HG03159 (cell line): ENCODE measurements around the gene SMARCC1.

Source experiments
- ATAC-seq: cut with Tn5 transposase; IDR thresholded peaks from one replicate; pipeline ENCODE4 v1.9.1; 2021; ENCODE audit warnings: mild to moderate bottlenecking, moderate library complexity; ENCODE audit not compliant: unreplicated experiment

The SMARCC1 gene

GRCh38 chr3:47705391-47705790 is 76.3 kb downstream of the SMARCC1 start:
- no peak for ATAC-seq

DNA sequence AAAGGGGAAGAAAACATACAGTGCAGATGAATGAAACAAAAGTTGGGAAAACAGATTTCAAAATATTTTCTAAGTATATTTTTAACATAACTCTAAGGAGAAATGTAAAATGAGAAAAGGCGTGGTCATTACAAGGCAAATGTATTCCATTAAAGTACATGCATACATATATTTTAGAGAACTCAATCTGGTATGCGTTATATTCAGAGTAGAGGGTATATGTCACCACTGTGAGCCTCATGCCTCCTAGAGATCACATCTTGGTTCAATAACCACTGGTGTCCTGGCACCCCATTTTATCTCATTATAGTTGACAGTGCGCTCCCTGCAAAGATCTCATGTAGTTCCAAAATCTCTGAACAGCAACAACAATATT is 77.5 kb downstream of the SMARCC1 start:
- ATAC-seq: no peak

GRCh38 chr3:47701388-47701787 is 80.3 kb downstream of the SMARCC1 start:
- no peak for ATAC-seq

DNA sequence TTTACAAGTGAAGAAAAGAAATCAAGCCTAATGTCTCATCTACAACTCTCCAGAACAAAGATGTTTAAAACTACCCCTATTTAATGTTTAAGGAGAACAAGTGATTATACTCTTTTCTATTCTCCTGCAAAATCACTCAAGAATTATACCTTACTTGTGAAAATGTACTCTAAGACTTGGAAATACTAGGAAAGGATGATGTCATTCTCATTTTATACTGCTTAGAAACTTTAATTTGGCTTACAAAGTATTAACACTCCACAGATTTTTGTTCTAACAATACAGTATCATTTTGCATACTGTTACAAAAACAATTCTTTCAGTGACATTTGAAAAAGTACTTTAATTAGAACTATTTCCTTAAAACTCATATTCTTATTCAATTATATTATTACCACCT is 89.5 kb downstream of the SMARCC1 start:
- ATAC-seq: no peak

DNA sequence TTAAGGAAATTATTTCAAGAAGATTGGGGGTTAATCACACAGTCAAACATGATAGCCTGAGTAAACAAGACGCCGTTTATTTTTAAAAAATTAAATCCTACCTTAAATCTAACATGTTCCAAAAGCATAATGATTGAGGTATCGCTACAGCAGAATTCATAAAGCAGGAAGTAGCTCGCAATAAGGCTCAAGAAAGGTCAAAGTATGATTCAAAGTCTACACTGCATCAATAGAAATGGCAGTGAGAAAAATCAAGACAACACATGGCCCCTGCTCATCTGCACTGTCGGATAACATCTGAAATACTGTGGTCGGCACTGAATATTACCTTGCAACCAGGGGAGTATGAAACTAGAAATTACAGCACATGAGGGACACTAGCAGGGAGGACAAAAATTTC is 93.2 kb downstream of the SMARCC1 start:
- ATAC-seq: no peak

DNA sequence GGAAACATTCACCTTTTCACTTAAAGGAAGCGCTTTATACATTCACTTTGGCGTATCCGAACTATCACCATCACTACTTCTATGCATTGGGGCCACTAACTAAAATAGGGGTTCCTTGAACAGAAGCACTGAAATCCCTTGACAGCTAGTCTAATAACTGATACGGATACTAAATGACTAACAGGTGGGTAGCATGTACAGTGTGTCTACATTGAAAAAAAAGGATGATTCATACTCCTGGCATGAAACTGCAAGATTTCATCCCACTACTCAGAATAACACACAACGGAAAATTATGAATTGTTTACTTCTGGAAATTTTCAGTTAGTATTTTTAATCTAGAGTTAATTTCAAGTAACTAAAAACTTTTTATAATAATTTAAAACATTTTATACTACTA is 96.7 kb downstream of the SMARCC1 start:
- ATAC-seq: no peak

DNA sequence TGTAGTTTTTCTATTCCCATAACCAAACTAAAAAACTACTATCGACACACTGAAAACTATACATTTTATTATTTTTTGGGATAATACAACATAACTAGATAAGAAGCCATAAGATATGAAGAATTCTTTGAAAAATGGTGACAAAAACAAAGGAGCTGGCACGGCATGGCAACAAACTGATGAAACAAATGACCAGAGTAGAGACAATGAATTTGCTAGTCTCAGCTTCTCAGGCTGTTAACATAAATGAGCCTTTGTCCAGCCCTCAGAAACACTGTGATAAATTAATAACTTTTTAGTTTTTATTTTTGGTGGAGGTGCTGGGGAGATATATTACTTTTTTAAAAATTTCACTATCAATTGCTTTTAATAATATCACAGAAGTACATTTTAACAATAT is 100.7 kb downstream of the SMARCC1 start:
- ATAC-seq: no peak

- no peak for ATAC-seq
Observed at GRCh38 chr3:47678446-47679338, 103.0 kb downstream of the SMARCC1 start.

- no peak for ATAC-seq
Observed at GRCh38 chr3:47669026-47669749, 112.5 kb downstream of the SMARCC1 start.

DNA sequence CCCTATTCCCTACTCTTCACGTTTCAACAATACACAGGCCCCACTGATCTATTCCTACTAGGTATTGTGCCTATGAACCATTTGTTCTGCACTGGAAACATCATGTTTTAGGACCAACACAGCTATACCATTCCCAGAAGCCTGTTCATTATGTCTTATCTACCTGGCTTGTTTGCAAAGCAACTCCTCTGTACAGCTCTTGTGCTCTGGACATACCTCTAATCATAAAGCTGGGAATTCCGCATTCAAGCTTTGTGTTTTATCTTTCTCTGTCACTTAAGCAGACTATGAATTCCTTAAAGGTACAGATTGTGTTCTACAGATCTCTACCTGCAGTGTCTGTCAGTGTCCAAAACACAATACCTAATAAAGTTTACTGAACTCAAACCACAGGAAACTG is 115.6 kb downstream of the SMARCC1 start:
- ATAC-seq: no peak

- ATAC-seq: no peak
Observed at GRCh38 chr3:47664519-47664918, 117.2 kb downstream of the SMARCC1 start.

- no peak for ATAC-seq
Observed at GRCh38 chr3:47663630-47664240, 118.0 kb downstream of the SMARCC1 start.

- no peak for ATAC-seq
Observed at GRCh38 chr3:47661121-47661752, 120.5 kb downstream of the SMARCC1 start.

GRCh38 chr3:47658444-47658843 is 123.2 kb downstream of the SMARCC1 start:
- no peak for ATAC-seq

DNA sequence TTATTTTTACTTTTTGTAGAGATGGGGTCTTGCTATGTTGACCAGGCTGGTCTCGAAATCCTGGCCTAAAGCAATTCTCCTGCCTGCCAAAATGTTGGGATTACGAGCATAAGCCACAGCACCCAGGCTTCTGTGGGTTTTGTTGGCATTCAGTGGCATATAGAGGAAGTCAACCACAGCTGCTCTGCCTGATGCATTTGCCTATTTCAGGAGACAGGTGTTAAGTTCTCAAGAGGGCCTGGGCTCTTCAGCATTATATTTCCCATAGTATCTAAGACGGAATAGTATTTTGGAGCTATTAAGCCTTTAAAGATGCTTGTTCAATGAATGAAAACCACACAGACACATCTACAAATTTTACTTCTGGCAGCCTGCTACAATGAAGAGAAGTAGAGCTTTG is 129.6 kb downstream of the SMARCC1 start:
- no peak for ATAC-seq

DNA sequence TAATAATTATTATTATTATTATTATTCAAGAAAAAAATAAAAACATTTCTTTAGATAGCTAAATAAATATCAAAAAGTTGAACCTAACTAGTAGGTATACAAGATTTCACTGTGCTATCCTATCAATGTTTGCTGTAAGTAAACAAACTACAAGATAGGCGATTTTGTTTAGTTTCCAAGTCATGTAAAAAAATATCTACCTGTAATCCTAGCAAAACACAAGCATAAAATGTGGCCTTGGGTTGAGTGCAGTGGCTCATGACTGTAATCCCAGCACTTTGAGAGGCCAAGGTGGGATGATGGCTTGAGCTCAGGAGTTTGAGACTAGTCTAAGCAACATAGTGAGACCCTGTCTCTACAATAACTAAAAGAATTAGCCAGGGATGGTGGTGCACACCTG is 131.4 kb downstream of the SMARCC1 start:
- no peak for ATAC-seq

- ATAC-seq: no peak
Observed at GRCh38 chr3:47647550-47647949, 134.1 kb downstream of the SMARCC1 start.

DNA sequence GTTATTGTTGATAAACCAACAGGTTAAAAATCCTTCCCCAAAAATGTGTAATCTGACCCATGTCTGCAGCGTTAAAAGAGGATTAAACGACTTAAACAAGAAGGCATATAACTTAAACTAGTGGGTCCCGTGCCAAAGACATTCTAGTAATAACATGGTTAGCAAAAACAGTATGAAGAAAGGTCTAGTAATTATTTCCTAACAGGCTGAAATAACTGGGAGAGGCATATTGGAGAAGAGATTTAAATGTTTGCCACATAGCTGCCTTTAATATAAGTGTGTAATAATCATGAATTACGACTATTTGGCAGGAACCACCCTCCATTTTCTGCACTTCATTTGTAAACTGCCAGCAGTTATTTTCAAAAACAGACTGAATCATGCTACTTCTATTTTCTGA is 135.3 kb downstream of the SMARCC1 start:
- ATAC-seq: no peak

- no peak for ATAC-seq
Observed at GRCh38 chr3:47645551-47645950, 136.1 kb downstream of the SMARCC1 start.

DNA sequence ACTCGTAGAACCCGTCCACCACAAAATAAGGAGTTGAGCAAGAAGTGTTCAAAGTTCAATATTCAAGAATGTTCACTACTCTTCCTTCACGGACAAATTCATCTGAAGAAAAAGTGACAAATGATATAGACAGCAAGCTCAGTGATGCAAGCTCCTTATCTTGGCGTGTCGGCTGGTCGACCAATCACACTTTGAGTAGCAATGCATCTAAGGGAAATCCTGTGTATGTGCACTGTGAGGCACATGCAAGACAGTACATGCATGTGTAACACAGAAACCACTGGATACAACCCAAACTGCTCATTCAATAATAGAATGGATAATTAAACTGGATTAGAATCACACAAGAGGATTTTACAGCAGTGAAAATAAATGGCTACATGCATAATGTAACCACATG is 138.6 kb downstream of the SMARCC1 start:
- ATAC-seq: no peak

GRCh38 chr3:47641739-47642138 is 140.0 kb downstream of the SMARCC1 start:
- no peak for ATAC-seq
